NCI-H2227 (cell line): ENCODE data around the gene BRD8.

Experiments used
- DNase-seq: peaks from one replicate; lab custom pipeline; 2025; ENCODE audit not compliant: unreplicated experiment; lab: John Stamatoyannopoulos, UW

The BRD8 gene

DNA sequence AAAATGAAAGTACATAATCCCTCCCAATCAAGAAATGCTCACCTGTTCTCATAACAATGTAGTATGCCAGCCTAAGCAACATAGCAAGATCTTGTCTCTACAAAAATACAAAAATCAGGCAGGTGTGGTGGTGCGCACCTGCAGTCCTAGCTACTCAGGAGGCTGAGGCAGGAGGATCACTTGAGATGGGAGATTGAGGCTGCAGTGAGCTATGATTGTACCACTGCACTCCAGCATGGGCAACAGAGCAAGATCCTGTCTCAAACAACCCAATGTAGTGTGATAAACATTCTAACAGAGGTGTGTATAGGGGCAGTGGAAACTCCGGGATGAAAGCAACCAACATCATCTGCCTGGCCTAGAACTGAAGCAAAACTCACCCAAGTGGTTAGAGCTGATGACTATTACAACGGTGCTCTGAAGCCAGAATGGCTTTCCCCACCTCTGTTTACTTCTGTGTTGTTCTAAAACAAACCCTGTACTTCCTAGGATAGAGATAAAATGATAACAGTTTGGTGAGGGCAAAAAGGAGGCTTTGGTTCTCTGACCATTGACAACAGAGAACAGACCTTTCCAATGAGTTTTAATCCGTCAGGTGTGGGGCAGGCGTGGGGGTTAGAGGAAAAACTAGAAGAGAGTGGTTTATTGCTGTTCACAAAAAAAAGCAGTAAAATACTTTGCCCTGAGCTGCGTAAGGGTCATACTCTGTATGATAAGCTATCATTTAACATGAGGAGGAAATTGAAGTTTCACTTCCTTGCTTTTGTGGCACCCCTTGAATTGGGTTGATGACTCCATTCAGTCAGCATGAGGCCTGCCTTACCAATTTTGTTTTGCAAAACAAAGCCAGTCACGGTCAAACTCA lies 75.7 kb downstream of the BRD8 start:
- peak; percentile 24 for DNase-seq

DNA sequence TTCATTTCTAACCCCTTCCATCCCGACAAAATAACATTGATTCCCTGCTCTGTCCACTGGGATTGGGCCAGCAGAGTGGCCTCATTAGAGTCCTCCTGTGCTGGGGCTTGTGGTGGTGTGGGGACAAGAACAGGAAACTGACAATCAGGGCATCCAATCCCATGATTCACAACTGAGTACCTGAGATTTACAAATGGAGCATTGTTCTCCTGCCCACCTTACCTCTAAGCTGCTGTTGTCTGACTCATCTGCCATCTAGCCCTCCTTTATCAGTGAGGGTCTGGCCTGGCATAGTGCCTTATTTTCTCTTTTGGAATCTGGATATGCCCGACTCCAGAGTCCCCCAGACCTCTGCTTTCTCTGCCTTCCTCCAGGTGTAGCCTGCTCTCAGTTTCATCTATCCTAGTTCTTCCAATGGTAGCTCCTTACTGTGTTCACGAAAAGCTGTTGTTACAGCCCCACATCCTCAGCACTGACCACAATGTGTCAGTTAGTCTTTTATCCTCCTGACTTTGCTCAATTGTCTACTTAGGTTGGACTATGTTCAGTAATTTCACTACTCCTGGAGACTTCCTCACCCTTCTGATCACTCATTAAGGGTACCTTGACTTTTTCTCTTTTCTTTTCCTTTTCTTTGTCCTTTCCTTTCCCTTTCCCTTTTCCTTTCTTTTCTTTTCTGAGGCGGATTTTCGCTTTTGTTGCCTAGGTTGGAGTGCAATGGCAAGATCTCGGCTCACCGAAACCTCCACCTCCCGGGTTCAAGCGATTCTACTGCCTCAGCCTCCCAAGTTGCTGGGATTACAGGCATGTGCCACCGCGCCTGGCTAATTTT lies 81.2 kb downstream of the BRD8 start:
- no peak for DNase-seq

DNA sequence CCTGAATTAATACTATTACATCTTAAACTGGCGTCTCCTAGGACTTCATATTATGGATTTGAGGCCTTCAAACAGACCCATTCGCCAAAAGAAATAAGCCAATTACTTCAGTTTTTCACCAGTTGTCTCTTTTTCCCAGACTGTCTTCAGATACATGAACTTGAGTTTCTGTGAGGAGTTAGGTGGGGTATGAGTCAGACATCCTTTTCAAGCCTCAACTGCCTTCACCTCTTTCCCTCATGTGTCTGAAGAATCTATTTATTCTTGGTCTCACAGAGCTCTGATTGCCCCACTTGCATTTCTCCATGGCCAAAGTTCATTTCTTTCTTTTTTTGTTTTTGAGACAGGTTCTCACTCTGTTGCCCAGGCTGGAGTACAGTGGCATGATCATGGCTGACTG lies 82.1 kb downstream of the BRD8 start:
- DNase-seq, result no peak

DNA sequence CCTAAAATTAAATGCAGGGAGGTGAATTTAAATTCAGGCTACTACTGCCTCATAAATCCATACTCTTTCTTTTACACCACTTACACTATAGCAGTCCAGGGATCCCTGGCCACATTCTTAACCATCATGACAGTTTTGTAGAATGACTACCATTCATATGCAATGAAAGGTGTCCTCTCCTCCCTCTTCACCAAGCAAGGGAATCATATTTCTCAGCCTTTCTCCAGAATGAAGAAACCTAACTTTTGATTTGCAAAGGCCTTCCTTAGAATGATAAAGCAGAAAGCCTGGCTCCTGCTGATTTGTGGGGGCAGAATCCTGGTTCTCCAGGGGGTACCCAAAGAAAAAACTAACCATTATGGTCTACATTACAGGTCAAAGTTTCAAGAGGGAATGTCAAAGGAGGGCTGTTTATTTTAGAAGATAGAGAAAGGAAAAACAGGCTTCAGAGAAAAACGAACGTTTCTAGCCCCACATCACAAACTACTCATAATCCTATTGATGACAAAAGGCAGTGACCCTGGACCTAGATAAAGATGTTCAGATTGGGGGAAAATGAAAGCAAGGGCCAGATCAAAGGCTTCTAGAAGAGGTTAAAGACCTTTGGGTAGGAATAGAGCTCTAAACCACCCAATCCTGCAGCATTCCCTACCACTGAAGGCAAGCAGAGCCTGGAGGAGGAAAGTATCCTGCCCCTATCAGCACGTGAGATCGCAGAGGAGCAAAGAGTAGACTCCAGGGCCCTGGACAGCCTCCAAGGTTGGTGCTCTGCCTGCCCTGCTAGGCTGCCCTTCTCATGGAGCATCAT lies 83.1 kb downstream of the BRD8 start:
- DNase-seq, result no peak

DNA sequence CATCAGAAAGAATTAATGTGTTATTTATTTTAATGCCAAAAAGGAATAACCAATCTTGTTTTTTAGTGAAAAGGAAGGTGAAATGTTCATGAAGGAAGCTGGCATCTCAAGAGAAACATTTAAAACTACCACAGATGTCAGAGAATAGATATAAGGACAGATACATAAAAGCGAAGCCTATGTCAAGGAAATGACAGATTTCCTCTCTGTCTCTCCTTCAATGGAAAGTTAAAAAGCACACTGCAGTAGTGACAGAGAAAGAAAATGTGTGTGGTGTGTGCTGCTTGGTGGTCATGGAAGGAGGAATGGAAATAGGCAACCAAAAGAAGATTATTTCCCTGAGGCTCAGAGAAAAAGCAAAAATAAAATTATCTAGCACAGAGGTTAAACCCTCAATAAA lies 85.4 kb downstream of the BRD8 start:
- DNase-seq, result no peak

DNA sequence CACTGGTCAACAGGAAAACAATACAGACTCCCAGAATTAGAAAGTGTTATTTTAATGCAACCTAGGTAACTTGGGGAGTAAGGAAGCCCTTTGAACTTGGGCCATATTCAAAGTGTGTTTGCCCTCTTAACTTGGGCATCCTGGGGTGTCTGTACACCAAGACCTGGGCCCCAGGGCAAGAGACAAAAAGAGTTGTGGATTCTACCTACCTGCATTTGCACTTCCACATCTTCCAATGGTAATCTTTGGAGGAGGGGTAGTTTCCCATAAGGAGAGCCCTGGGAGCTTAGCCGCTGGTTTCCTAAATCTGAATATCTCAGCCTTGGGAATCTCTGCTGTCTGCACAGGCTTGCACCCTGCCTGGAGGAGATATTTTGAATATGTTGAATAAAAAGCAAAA lies 86.1 kb downstream of the BRD8 start:
- DNase-seq, result no peak

DNA sequence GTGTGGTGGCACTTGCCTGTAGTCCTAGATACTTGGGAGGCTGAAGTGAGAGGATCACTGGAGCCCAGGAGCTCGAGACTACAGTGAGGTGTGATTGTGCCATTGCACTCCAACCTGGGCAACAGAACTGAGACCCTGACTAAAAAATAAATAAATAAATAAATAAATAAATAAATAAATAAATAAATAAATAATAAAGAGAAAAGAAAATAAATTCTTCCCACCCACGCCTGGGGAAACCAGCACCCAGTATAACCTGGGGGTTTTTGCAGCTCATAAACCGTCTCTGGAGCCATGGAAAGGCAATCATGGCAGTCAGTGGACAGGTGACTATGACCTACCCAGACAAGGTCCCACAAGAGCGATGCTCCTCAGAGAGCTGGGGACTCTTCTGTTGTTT lies 86.7 kb downstream of the BRD8 start:
- no peak for DNase-seq
